NCI-H82 (cell line): ENCODE measurements around the gene GPR155.
"Not testable (repeated sequence)": the region's sequence is repeated elsewhere in the genome, so short reads cannot be mapped to it uniquely, and the experiment has no call there.

Source experiments
- DNase-seq: peaks from one replicate; lab custom pipeline; 2025; lab: John Stamatoyannopoulos, UW

The GPR155 gene

DNA sequence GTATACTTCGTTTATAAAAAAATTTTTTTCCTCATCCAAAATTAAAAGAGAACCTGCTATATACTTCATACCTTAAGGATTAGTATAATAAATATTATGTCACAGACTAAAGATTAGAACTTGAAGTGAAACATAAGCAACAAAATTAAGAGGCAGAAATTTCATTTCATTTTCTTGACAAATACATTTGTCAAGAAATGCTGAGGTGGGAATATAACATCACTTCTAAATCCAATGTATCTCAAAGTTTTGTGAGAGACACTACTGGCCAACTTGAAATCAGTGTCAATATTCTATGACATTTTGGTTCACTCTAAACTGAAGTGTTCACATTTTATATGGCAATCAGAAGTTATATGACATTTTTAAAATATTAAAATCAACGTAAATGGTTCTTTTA lies 47.5 kb downstream of the GPR155 start:
- no peak for DNase-seq

DNA sequence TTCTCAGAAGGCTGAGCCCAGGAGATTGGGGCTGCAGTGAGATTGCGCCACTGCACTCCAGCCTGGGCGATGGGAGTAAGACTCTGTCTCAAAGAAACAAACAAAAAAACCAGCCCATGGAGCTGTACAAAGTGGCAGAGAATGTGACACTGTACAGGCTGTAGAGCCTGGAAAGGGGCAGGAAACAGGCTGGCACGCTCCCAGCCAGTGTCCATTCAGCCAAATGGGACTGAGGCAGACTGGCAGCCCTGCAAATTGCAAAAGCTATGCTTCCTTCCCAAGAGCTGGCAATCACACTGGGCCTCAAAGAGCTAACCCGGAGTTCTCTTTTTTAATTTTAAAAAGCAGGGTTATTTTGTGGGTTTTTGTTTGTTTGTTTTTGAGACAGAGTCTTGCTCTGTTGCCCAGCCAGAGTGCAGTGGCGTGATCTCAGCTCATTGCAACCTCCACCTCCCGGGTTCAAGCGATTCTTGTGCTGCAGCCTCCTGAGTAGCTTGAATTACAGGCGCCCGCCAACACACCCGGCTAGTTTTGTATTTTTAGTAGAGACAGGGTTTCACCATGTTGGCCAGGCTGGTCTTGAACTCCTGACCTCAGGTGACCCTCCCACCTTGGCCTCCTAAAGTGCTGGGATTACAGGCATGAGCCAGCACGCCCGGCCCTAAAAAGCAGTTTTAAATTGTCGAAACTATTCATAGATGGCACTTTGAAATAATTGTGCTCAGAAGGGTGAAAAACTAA lies 48.5 kb downstream of the GPR155 start:
- no peak for DNase-seq

- no peak for DNase-seq
Measured at GRCh38 chr2:174436351-174436750, 50.5 kb downstream of the GPR155 start.

- no peak for DNase-seq
Measured at GRCh38 chr2:174431902-174432301, 54.9 kb downstream of the GPR155 start.

DNA sequence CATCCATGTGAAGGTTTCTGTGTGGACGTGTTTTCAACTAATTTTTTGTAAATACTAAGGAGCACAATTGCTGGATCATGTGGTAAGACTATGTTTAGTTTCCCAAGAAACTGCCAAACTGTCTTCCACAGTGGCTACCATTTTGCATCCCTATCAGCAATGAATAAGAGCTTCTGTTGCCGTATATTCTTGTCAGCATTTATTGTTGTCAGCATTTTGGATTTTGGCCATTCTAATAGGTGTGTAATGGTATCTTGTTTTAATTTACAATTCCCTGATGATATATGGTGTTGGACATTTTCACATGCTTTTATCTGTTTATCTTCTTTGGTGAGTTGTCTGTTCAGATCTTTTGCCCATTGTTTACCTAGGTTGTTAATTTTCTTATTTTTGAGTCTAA lies 56.8 kb downstream of the GPR155 start:
- no peak for DNase-seq

DNA sequence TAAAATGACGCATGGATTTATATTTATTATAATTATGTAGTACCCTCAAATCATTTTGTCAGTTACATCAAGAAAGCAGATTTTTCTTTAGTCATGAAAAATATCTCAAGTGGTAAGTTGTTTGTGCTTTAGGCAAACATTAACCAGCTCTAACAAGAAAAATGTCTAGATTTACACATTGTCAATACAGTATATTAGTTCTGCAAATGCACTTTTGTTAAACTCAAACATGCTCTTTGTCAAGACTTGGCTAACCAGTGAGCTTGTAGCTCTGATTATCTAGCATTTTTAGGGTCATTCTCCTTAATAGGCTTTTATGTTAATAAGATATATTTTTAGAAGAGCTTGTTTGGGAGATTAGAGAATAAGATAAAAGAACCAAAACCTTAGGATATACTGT lies 58.6 kb downstream of the GPR155 start:
- no peak for DNase-seq

- no peak for DNase-seq
Measured at GRCh38 chr2:174412256-174412655, 74.6 kb downstream of the GPR155 start.

GRCh38 chr2:174410039-174410438 lies 76.8 kb downstream of the GPR155 start:
- DNase-seq = not testable (repeated sequence)

GRCh38 chr2:174403628-174404027 lies 83.2 kb downstream of the GPR155 start:
- DNase-seq = no peak

- no peak for DNase-seq
Measured at GRCh38 chr2:174400853-174401252, 86.0 kb downstream of the GPR155 start.

DNA sequence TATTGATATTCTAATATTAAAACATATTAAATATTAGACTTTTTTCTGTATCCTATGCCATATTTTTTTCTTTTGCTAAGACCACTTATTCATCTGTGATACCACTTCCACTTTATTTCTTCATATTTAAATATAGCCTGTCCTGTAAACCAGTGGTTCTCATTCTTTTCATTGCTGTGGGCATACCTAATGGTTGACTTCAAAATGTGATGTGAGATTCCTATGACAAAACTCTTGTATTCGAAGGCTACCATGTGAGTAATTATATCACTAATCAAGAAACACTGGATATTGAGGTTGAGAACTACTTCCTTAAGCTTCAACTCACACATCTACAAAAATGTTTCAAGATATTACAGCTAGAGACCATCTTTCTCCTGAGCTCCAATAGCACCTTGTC lies 87.7 kb downstream of the GPR155 start:
- no peak for DNase-seq

DNA sequence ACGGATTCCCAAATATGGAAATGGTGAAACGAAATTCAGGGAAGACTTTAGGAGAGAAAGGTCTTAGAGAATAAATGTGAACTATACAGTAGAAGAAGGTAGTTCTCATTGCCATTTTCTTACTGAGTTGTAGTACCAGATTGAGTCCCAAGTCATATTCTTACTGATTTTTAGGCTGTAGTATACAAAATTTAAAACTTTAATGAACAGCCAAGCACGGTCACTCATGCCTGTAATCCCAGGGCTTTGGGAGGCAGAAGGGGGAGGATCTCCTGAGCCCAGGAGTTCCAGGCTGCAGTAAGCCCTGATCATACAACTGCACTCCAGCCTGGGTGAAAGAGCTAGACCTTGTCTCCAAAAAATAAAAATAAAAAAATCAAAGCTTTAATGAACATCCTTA lies 89.1 kb downstream of the GPR155 start:
- DNase-seq = peak; percentile 39

DNA sequence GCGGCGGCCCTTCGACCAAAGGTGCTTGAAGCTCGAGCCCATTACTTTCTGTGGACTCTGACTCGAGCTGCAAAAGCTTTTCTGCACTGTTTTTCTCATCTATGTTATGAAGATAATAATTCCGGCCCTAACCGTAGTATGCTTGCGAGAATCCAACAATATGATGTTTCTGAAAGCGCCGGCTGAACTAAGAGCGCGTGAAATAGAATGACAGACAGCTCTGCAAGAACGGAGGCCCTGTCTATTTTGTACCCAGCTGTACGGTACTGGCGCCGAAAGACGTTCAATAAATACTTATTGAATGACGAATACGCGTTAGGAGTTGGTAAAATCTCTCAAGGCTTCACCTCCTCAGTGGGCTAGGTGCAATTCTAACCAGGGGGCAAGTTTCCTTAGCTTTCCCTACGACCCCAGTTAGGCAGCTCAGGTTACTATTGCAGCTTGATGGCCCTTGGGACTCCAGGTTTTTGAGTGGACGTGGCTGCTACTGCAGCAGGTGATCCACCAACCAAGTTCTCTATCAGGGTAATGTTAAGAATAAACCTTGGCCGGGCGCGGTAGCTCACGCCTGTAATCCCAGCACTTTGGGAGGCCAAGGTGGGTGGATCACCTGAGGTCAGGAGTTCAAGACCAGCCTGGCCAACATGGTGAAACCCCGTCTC lies 90.7 kb downstream of the GPR155 start:
- peak; percentile 45 for DNase-seq

DNA sequence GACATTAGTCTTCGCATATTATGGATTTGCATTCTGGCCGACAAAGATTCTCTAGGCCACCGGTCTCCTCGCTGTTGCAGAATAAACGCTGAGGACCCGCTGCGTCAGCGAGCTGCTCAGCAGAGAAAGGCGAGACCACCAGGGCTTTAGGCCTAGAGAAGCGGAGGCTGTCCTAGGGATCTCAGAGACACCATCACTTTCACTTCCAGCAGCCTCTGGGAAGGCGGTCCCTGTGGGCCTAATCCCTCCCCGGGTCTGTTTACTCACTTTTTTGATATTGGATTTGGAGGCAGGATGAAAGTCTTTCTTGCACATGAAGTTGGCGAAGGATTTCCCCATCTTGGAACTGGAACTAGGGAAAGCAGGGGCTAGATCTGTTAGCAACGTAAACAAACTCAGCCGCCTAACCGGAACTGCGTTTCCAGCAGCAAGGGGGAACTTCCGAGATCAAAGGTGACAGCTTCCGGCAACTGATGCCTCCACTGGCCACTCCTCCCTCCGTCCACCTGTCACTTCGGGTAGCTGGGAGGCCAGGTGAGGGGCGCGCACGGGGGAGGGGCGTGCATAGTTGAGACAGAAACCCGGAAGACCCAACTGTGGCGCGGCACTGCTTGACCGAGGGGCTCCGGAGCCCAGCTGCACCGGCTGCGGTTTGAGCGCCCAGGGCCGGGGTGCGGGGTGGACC lies 91.4 kb downstream of the GPR155 start, which contains the start of gene SCRN3:
Gene SCRN3, plus strand, starts transcription at position 447 of the 685 bp plus-strand sequence. CDS start 2,554 bp downstream, outside the sequence.
- DNase-seq = peak; percentile 88

DNA sequence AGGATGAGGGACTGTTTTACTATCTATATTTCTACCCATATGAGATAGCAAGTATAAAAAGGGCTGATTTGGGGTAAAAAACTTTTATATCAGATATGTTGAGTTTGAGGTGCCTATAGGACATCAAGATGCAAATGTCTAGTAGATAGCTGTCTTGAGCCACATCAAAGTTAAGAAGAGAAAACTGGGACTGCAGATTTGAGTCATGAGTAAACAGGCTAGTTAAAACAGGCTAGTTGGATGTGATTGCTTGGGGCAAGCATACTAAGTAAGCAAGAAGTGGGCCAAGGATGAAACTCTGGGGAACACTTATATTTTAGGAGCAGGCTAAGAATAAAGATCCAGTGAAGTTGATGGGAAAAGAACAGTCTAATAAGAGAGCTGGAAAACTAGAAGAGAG lies 94.1 kb downstream of the GPR155 start:
- no peak for DNase-seq

- not testable (repeated sequence) for DNase-seq
Measured at GRCh38 chr2:174390303-174390702, 96.5 kb downstream of the GPR155 start.

GRCh38 chr2:174389542-174389941 lies 97.3 kb downstream of the GPR155 start:
- no peak for DNase-seq

GRCh38 chr2:174388706-174389105 lies 98.1 kb downstream of the GPR155 start:
- not testable (repeated sequence) for DNase-seq

DNA sequence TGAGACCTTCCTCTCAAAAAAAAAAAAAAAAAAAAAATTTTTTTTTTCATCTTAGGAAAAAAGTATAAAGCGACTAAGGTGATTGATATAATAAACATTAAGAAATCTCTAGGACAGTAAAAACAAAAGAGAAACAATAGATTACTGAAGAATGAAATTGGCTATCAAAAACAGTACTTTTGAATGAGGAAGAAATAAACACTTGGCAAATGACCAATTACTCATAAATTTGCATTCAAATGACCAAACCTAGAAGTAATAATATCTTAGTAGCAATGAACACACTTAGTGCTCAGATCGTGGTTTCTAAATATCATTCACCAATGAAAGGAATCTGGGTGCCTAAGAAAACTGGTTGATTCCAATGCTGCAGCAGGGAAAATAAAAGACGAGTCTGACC lies 101.6 kb downstream of the GPR155 start:
- no peak for DNase-seq

DNA sequence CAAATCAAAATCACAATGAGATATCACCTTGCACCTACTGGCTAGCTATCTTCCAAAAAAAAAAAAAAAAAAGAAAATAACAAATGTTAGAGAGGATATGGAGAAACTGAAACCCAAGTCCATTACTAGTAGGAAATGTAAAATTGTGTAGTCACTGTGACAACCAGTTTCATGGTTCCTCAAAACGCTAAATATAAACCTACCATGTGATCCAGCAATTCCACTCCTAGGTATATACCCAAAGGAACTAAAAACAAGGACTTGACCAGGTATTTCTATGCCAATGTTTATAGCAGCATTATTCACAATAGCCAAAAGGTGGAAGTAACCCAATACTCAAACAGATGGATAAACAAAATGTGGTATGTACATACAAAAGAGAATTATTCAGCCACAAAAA lies 103.0 kb downstream of the GPR155 start:
- no peak for DNase-seq
